Activated T-helper 1 cell treated with anti-CD3 and anti-CD28 coated beads, Interleukin-12 subunit alpha, Interleukin-12 subunit beta, Interleukin-2, Interleukin-4 antibody, amounts not matched to agents 30 ng/mL and 10 ng/mL and 1 ng/mL, durations not matched to agents 14 hours and 24 hours and 36 hours (primary cell): ENCODE results near the gene SDF4. TPM values are rescaled to one million over a fixed set of nuclear protein-coding genes. Genes with fewer than 3 reads are reported as not detected.

Experiments used
- DNase-seq: peaks from one replicate; pipeline ENCODE4 v3.0.0; 2021; ENCODE audit warnings: low spot score
- H3K27ac Mint-ChIP-seq: one replicate; pipeline ENCODE4 v1.8.0; 2021; ENCODE audit warnings: mild to moderate bottlenecking, mixed read lengths
- H3K27me3 Mint-ChIP-seq: one replicate; pipeline ENCODE4 v1.8.0; 2022; ENCODE audit warnings: mild to moderate bottlenecking, moderate library complexity, mixed read lengths; ENCODE audit not compliant: insufficient read depth
- H3K36me3 Mint-ChIP-seq: one replicate; pipeline ENCODE4 v1.8.0; 2021; ENCODE audit warnings: low read depth, mixed read lengths
- H3K4me1 Mint-ChIP-seq: one replicate; pipeline ENCODE4 v1.8.0; 2021; ENCODE audit warnings: low read depth, mixed read lengths
- H3K4me3 Mint-ChIP-seq: one replicate; pipeline ENCODE4 v1.8.0; 2021; ENCODE audit warnings: mild to moderate bottlenecking, moderate library complexity, mixed read lengths
- H3K9me3 Mint-ChIP-seq: one replicate; pipeline ENCODE4 v1.8.0; 2021; ENCODE audit warnings: mixed read lengths
- intact Hi-C: fragments of 100-400 bp; cut with micrococcal nuclease; formaldehyde crosslinking; loops from one replicate; pipeline ENCODE4 v1.15.1; 2024
- total RNA-seq: library from RNA; stranded (reverse); gene quantifications from 2 replicates; pipeline ENCODE4 v1.2.3, GENCODE V29; 2022

The SDF4 gene
- total RNA-seq, 1 donor from 2014 or later: 202 TPM

DNA sequence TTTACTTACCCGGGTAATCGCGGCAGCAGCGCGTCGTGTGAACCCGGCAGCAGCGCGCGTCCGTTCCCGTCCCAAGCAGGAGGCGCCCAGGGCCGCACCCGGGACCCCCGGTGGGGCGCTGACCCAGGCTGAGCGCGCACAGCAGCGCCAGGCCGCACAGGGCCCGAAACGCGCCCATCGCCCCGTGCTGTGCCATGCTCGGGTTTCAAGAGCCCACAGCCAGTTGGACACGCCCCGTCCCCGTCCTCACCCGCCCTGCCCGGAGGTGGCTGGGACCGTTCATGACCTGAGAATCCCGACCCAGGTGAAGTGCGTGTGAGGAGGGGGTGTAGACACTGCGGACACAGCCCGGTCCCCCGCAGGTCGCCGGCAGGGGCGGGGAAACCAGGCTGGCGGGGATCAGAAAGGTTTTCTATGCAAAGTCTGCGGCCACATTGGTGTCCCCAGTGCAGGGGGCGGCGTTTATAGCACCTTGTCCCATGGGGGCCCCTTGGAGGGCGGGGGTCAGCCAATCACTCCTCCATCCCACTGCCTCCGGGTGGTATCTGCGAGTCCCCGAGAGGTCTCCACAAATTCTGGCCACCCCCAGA is 25.3 kb downstream of the SDF4 start, which contains the start of gene TNFRSF18:
Gene TNFRSF18, minus strand, starts transcription at position 217 of the 590 bp plus-strand sequence. Its CDS starts 21 bp downstream, at position 196.
- intact Hi-C loops: loop anchor here (5.0 kb wide), 3 partner anchors 46 to 101 kb away; partner anchors contain the start of genes ACAP3 and PUSL1
- Mint-ChIP-seq H3K9me3 (no peaks in the 10 kb centered on the region), H3K4me3 (peak within 1 kb of the TSS; percentile 86), H3K27me3 (no peaks in the 10 kb centered on the region), H3K4me1 (peaks cover 24% of the 10 kb centered on the region), H3K27ac (peak within 1 kb of the TSS; percentile 99), H3K36me3 (peaks cover 11% of the 10 kb centered on the region)
- peak; percentile 47 for DNase-seq

- Mint-ChIP-seq H3K9me3 (no peaks in the 10 kb centered on the region), H3K4me3 (peak overlapping the region; percentile 86), H3K4me1 (peaks cover 24% of the 10 kb centered on the region), H3K36me3 (peaks cover 9% of the 10 kb centered on the region), H3K27ac (peak overlapping the region; percentile 48), H3K27me3 (no peaks in the 10 kb centered on the region)
- DNase-seq: no peak
- intact Hi-C loops: loop anchor here (5.0 kb wide), 3 partner anchors 46 to 101 kb away; partner anchors contain the start of genes ACAP3 and PUSL1
Observed at GRCh38 chr1:1205769-1206375, 25.9 kb downstream of the SDF4 start.

DNA sequence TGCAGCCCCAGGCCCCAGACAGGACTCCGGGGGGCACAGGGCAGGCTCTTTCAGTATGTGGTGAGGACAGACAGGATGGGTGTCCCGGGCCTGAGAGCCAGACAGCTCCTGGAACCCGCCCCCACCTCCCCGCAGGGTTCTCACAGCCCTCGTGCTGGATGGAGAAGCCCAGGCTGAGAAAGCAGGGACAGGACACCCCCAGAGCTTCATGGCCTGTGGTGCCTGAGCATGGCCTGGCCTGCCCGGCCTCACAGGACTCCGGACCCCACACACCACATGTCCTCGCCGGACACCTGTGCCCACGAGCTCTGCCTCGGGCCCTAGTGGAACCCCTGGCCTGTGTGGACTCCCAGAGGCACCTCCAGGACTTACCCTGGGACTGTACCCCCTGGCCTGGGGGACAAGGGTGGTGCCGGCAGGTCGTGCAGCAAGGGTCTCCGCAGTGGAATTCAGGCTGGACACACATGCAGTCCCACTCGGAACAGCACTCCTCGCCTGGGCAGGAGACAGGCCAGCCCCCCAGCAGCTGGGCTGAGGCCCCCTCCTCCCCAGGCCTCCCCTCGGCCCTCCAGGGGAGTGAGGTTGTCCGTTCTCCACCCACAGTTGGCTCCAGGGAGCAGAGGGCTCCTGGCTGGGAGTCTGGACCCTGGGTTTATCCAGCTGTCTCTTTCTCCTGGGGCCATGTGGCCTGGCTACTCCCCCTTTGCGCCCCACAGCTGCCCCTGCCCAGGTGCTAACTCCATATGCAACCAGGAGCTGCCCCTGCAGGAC is 26.6 kb downstream of the SDF4 start:
- Mint-ChIP-seq H3K27ac (peak overlapping the region; percentile 63), H3K4me3 (peak overlapping the region; percentile 86), H3K27me3 (no peaks in the 10 kb centered on the region), H3K36me3 (peaks cover 10% of the 10 kb centered on the region), H3K4me1 (peaks cover 23% of the 10 kb centered on the region), H3K9me3 (no peaks in the 10 kb centered on the region)
- intact Hi-C loops: loop anchor here (5.0 kb wide), 3 partner anchors 47 to 102 kb away; partner anchors contain the start of genes ACAP3 and PUSL1
- DNase-seq: no peak

- H3K27me3 Mint-ChIP-seq: no peaks in the 10 kb centered on the region
- no peak for DNase-seq
- no peaks in the 10 kb centered on the region for H3K9me3 Mint-ChIP-seq
- intact Hi-C loops: no loop called here
- H3K27ac Mint-ChIP-seq: peak overlapping the region; percentile 63
- peaks cover 21% of the 10 kb centered on the region for H3K4me1 Mint-ChIP-seq
- H3K36me3 Mint-ChIP-seq: peaks cover 10% of the 10 kb centered on the region
- peak overlapping the region; percentile 86 for H3K4me3 Mint-ChIP-seq
Observed at GRCh38 chr1:1204425-1204920, 27.3 kb downstream of the SDF4 start.

GRCh38 chr1:1203561-1204424 is 28.0 kb downstream of the SDF4 start:
- intact Hi-C loops: no loop called here
- Mint-ChIP-seq H3K36me3 (peaks cover 8% of the 10 kb centered on the region), H3K27me3 (no peaks in the 10 kb centered on the region), H3K4me1 (peaks cover 18% of the 10 kb centered on the region), H3K4me3 (peak overlapping the region; percentile 86), H3K27ac (peak overlapping the region; percentile 23), H3K9me3 (no peaks in the 10 kb centered on the region)
- DNase-seq: no peak

GRCh38 chr1:1202831-1203560 is 28.8 kb downstream of the SDF4 start:
- no peaks in the 10 kb centered on the region for H3K27me3 Mint-ChIP-seq
- peak overlapping the region; percentile 23 for H3K27ac Mint-ChIP-seq
- peak overlapping the region; percentile 7 for H3K4me3 Mint-ChIP-seq
- H3K9me3 Mint-ChIP-seq: no peaks in the 10 kb centered on the region
- no peak for DNase-seq
- intact Hi-C loops: no loop called here
- peaks cover 11% of the 10 kb centered on the region for H3K4me1 Mint-ChIP-seq
- H3K36me3 Mint-ChIP-seq: peaks cover 5% of the 10 kb centered on the region

DNA sequence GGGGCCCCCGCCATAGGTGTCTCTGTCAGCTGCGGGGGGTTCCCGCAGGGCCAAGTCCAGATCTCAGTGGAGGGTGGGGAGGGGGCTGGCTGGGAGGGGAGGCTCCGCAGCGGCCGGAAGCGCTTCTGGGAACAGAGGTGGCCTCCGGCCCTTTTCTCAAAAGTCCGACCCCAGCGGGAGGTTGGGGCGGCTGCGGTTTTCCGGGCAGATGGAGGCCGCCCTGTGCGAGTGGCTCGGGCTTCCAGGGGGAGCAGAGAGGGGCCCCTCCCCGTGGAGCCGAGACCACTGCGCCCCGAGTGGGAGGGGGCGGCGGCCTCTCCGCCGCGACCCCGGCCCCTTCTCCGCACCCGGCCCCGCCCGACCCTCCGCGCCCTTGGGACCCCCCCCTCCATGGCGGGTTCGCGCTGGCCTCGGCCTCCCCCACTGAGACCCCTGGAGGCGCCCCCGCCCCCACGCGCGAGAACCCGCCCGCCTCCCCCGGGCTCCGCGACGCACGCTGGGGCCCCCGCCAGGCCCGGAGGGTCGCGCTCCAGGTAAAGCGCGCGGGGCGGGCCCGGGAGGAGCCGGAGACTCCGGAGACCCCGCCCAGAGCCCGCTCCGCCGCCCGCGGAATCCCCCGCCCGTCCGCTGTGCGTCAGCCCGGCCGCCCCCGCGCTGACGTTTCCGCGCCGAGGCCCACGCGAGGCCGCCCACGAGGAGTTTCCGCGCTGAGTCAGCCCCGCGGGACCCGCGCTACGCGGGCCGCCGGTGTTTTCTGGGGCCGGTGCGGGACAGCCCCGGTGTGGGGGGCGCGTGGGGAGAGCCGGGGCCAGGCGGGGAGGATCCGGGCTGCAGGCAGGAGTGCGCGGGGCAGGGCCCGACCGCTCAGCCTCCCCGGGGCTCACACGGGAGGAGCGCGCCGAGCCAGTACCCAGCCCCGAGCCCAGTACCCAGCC is 30.7 kb downstream of the SDF4 start:
- Mint-ChIP-seq H3K27ac (peak overlapping the region; percentile 89), H3K9me3 (no peaks in the 10 kb centered on the region), H3K4me3 (peak overlapping the region; percentile 68), H3K36me3 (peaks cover 8% of the 10 kb centered on the region), H3K4me1 (peaks cover 6% of the 10 kb centered on the region), H3K27me3 (no peaks in the 10 kb centered on the region)
- intact Hi-C loops: loop anchor here (1.0 to 2.0 kb wide), 2 partner anchors 14 to 85 kb away; partner anchors contain the start of genes C1orf159 and TNFRSF4
- peak; percentile 88 for DNase-seq

DNA sequence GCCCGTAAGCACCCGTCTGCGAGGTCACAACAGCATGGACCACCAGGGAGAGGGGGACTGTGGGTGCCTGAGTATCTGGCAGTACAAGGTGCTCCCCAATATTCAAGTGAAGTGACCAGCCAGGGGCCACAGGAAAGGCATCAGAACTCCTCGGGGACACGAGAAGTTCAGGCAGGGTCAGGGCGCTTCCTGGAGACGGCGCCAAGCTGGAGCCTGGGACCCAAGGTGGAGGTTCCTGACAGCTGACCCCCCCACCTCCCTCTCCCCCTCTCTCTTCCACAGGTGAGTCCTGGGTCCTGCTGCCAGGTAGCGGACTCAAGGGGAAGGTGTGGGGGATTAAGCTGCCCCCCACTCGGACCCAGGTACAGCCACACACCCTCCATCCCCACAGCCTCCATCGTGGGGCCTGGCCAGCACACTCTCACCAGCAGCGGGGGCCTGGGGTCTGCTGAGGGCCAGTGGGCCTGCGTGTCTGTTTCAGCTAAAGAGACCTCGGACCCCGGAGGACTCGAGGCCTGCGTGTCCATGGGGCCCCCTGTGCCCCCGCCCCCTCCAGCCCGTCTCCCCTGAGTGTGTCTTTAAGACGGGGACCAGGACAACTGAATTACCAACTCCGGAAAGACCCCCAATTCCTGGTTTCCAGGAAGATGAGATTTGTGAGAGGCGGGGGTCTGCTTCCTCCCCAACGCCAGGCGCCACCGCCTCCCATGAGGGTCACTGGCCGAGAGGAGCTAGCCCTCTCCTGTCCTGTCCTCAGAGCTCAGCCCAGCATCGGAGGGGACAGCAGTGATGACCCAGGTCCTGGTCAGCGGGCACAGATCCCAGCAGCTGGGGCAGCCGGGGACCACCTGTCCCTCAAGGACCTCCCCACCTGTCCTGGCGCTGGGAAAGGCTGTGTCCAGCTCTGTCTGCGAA is 31.6 kb downstream of the SDF4 start:
- H3K27ac Mint-ChIP-seq: peak overlapping the region; percentile 89
- H3K9me3 Mint-ChIP-seq: peaks cover 3% of the 10 kb centered on the region
- peak overlapping the region; percentile 68 for H3K4me3 Mint-ChIP-seq
- no peaks in the 10 kb centered on the region for H3K27me3 Mint-ChIP-seq
- intact Hi-C loops: loop anchor here (2.0 kb wide), 1 partner anchor 15 kb away; the partner anchor contains the start of gene TNFRSF4
- DNase-seq: no peak
- peaks cover 6% of the 10 kb centered on the region for H3K4me1 Mint-ChIP-seq
- H3K36me3 Mint-ChIP-seq: peaks cover 17% of the 10 kb centered on the region

DNA sequence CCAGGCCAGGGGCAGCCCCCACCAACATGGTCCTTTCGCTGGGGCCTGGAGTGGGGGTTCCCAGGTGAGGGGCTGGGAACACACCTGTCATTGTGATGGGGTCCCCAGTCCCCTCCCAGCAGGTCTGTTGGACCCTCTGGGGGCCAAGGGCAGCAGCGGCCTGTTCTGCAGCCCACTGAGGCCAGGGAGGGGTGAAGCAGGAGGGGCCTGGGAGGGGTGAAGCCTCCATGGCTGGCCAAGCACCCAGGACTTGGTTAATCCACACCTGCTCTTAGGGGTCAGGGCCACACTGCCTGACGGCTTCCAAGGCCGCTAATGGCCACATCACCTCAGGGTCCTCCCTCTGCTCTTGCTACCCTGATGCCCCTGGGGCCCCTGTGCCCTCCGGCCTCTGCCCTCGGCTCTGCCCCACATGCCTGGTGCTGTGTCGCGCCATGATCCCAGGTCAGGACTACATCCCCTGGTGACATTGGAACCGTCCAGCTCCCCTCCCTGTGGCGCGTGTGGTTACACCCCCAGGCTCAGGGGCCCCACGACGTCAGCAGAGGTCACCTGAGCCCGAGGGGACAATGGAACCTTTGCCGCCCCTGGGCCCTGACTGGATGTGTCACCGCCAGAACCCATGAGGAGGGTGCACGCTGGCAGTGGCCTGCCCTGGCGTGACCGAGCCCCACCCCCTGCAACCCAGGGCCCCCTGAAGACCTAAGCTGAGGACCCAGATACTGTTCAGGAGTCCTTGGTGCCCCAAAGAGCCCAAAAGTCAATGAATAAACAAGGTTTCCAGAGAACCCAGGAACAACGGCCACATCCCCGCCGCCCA is 32.5 kb downstream of the SDF4 start:
- peak overlapping the region; percentile 11 for H3K4me3 Mint-ChIP-seq
- H3K27me3 Mint-ChIP-seq: no peaks in the 10 kb centered on the region
- H3K9me3 Mint-ChIP-seq: peaks cover 12% of the 10 kb centered on the region
- peaks cover 6% of the 10 kb centered on the region for H3K4me1 Mint-ChIP-seq
- intact Hi-C loops: no loop called here
- peak overlapping the region; percentile 89 for H3K27ac Mint-ChIP-seq
- H3K36me3 Mint-ChIP-seq: peaks cover 23% of the 10 kb centered on the region
- no peak for DNase-seq
